NCI-H524 (cell line): Measurements from ENCODE around the gene UBXN1.
"Not testable (repeated sequence)": the region's sequence is repeated elsewhere in the genome, so short reads cannot be mapped to it uniquely, and the experiment has no call there.

Experiments used
- DNase-seq, 2 experiments: peaks; one replicate each; lab custom pipeline; 2025; lab: John Stamatoyannopoulos, UW

The UBXN1 gene

DNA sequence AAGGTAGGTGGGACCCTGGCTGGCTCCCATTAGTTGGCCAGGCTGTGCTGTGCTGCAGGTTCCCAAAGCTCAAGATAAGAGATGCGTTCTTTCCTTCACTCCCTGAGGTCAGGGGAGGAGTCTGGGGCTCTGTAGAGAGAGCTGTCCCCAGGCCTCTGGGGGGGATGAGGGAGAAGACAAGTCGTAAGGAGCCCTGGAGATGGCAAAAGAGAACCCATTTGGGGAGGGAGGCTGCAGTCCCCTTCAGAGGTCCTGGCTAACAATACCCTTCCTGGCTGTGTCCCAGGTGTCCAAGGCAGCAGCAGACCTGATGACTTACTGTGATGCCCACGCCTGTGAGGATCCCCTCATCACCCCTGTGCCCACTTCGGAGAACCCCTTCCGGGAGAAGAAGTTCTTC, 29.5 kb upstream of the UBXN1 start:
- no peak for DNase-seq

DNA sequence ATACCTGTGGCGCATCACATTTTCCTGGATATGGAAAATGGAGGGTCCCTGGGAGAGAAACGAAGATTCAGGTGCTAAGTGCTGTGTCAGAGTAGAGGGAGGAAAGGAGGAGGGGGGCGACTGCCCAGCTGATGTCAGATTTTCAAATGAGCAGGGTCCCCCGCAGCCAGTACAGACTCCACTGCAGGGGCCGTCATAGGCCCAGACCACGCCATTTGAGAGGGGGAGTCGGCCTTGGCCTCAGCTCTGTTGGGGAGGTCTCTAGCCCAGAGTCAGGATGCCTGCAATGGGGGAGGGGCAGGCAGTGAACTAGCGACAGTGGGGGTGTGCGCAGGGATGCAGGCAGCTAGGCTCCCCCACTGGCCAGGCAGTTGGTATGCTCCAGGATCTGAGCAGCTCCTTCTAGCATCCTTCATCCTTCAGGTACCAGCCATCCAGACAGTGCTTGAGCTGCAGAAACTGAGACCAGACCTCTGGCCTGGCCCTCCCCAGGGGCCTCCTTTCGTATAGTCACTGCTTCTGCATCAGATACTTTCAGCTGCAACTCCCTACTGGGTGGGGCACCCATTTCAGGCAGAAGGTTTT, 28.5 kb upstream of the UBXN1 start, which contains the start of the genes BSCL2 and GNG3:
TSS of gene BSCL2 (minus strand) at position 148 of the 585 bp plus-strand sequence. CDS start 229 bp downstream, outside the sequence.
TSS of gene GNG3 (plus strand) at position 400 of the 585 bp plus-strand sequence. CDS start 620 bp downstream, outside the sequence.
- no peak for DNase-seq

DNA sequence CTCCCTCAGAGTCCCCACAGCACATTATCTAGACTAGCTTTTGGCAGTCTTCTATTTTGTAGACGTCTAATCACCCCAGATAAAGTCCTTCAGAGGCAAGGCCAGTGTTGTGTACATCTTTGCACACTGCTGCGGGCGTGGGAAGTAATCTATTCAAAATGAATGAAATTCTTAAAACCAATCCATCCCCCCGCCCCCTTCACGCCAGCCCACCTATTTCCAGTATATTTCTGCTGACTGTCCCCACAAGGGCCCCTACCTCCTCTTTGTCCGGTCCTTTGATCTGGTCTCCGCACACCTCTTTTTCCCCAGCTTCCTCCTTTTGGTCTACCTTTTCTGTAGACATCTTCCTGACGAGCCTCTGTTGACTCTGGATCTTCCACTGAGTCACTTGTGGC, 28.0 kb upstream of the UBXN1 start:
- no peak for DNase-seq

DNA sequence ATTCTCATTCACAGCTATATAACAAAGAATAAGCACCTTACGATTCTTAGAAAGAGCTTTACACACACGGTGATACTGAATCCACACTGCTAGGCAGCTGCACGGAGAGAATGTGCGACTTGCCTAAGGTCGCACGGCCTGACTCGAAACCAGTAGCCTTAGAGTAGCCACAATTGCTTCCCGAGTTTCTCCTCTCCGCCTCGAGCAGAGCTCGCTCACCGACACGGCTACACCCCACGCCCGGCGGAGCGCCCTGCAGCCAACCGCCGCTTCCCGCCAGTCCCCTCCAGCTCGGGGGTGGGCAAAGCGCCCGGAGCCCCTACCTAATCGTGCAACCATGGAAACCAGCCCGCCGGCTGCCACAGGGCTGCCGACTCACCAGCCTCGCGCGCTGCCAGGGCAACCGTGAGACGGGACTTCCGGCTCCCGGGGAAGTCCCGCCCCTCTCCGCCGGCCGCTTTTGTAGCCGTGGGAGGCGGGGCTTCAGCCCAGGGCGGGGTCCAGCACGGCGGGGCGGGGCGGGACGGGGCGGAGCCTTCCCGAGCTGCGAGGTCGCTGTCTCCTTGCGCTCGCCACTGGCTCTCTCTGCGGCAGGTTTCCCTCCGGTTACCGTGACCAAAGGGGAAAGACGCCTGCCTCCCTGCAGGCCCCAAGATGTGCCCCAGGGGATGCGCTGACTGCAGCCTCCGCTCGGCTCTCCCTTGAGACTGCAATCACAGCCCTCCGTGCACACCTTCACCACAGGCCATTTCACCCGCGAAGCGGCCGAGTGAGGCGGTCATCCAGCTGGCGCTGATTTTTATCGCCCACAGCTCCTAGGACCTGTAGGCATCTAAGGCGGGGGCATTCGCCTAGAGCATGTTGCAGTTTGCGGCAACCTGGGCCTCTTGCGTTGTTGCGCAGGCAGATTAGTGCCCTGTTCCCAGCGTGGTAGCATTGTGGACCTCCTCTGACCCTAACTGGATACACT, 27.3 kb upstream of the UBXN1 start:
- peak; percentile 89 to 95 for DNase-seq

DNA sequence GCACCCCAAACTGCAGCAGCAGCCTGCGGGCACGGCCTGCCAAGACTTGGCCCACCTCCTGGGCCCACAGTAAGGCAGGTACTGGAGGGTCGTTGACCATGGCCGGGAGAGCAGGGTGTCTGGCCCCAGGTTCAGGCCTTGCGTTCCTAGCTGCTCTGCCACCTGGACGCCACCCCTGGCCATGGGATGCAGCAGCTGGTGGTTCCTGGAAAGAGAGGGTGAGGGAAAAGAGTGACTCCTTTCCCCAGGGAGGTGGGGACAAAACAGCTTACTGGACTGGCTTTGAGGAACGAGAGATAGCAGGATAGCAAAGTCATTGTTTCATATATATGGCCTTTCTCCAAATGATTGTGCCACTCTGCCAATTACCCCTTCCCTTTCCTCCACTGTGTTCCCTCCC, 26.5 kb upstream of the UBXN1 start:
- DNase-seq = peak in 1 of 2 experiments; percentile 42

DNA sequence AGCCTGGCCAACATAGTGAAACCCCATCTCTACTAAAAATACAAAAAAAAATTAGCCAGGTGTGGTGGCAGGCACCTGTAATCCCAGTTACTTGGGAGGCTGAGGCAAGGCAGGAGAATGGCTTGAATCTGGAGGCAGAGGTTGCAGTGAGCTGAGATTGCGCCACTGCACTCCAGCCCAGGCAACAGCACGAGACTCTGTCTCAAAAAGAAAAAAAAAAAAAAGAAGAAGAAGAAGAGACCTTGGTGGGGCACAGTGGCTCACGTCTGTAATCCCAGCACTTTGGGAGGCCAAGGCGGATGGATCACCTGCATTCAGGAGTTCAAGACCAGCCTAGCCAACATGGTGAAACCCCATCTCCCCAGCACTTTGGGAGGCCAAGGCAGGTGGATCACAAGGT, 25.0 kb upstream of the UBXN1 start:
- not testable (repeated sequence) for DNase-seq

DNA sequence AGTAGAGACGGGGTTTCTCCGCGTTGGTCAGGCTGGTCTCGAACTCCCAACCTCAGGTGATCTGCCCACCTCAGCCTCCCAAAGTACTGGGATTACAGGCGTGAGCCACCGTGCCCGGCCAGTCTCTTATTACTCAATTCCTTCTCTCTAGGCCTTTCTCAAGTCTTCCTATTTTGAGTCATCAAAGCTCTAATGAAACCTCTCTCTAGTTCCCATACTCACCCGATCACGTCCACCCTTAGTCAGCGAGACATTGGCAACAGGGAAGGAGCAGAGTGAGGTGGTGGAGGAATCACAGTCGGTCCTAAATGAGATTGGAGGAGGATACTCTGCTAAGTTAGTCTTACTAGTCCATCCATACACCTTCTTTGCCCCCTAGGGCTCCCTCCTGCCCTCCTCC, 23.4 kb upstream of the UBXN1 start:
- no peak for DNase-seq

DNA sequence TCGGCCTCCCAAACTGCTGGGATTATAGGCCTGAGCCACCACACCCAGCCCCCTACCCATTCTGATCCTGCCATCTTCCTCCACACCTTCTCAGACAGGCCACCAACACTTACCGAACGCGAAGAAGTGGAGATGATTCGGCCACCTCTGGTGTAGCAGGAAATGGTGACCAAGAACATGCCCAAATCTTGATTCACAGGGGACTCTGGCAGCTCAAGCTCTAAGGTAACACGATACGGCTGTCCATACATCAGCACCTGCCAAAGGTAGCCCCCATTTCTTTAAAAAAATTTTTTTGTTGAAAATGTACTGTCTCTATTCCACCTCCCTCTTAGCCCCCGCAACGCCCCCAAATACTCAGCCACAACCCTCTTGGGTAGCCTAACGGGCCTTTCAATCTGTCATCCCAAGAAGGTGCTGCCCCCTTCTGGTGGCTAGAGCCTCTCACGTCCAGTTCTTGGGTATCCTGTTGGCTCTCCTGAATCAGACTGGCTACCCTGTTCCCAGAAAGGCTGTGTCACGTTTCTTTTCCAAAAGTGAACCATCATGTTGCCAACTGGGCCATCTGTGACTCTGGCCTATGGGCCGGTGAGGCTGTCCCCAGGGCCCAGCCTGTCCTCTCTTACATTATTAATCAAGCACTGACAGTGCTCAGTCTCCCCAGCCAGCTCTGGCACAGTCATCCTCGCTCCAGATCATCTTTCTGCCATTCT, 15.7 kb upstream of the UBXN1 start:
- DNase-seq = peak; percentile 55 to 67

DNA sequence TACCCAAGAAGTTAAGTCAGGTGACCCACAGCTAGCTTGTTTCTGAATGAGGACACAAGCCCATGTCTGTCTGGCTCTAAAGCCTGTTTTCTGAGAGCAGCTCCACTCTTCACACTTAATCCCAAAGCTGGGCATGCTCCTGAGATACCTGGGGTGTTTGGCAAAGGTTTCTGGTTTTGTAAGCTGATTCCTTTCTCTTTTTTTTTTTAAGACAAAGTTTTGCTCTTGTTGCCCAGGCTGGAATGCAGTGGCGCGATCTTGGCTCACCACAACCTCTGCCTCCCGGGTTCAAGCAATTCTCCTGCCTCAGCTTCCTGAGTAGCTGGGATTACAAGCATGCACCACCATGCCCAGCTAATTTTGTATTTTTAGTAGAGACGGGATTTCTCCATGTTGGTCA, 14.8 kb upstream of the UBXN1 start:
- DNase-seq = not testable (repeated sequence)

DNA sequence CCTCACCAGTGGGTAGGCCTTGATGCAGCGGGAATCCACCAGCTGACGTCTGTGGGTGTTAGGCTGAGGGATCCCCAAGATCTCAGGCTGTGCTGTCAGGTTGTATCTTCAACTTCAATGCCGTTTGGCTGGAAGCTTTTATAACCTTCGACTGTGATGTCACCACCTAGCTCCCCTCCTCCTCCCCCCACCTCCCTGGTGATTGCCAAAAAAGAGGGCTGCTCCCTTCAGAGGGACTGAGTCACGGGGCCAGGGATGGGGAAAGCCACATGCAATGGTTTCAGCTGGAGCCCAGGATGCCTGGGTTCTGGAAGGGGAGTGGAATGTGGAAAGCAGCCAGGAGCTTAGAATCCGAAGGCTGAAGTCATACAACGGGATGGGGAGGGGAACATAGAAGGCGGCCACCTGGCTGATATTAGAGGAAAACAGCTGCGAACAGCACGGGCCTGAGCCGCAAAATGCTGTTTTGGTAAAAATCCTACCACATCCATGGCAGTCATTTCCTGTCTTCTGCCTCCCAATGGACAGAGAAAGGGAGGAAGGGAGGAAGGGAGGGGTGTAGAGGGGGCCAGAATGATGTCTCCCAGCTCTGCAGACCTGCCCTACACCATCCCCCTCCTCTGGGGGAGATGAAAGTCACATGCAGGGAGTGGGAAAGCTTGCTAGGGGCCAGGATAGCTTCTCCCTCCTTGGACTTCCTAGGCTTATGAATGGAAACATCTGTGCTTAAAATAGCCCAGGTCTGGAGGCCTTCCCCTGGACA, 10.7 kb upstream of the UBXN1 start, which contains the start of gene LRRN4CL:
TSS of gene LRRN4CL (minus strand) at position 110 of the 763 bp plus-strand sequence. CDS start 1,022 bp downstream, outside the sequence.
- DNase-seq = no peak

DNA sequence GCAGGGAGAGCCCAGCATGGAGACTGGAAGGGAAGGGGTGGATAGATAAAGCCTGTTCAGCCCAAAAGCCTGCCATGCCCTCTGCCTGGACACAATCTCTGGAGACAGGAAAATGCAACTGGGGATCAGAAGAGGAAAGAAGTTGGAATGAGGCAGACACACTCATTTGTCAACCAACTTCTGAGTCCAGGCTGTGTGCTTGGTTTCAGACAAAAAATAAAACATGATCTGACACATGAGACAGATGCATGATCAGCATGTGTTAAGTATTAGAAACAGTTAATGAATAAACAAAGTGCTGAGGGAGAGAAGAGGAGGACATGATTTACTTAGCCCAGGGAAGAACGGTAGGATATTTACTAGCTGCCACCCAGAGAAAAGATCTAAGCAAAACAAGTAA, 9.6 kb upstream of the UBXN1 start:
- no peak for DNase-seq

DNA sequence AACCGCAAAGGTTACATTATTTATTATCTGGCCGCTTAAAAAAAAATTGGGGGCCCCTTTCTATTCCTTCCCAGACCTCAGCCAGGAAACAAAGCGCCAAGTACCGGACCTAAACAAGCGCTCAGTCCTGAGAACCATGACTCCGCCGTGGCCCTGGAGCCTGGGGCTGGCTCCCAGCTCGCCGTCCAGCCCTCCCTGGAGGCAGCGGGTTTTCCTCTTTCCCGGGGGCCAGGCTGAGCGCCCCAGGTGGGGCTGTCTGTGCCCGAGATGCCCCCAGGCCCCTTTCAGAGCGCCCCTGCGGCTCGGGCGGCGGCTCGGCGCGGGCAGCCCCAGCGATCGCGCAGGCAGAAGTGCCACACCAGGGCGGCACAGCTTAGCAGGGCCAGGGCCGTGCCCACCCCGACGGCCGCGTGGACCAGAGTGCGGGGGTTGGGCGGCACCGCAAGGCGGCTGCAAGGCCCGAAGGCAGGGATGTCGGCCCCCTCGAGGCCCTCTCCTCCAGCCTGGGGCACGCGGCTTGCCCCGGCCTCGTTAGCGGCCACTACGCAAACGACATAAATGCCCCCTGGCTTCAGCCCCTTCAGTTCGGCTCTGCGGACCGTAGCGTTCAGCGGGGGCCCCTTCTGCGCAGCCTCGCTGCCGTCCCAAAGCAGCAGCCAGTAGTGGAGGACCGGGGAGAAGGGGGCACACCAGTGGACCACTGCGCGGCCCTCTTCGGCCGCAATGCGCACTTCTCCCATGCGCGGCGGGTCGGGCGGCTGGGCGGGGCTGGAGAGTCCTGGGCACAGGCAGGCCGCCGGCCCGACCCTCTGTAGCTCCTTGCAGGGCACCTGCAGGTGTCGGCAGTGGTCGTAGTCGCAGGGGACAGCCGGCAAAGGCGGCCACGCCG, 8.9 kb upstream of the UBXN1 start:
- no peak for DNase-seq

DNA sequence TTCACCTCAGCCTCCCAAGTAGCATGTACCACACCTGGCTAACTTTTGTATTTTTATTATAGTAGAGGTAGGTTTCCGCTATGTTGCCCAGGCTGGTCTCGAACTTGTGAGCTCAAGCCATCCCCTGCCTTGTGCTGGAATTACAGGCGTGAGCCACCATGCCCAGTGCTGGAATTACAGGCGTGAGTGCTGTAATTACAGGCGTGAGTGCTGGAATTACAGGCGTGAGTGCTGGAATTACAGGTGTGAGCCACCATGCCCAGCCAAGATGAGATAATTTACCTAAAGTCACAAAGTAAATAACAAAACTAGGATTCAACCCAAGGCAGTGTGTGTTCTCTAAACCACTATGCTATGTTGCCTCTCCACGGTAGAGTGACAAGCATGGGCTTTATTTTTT, 3.6 kb upstream of the UBXN1 start:
- no peak for DNase-seq

DNA sequence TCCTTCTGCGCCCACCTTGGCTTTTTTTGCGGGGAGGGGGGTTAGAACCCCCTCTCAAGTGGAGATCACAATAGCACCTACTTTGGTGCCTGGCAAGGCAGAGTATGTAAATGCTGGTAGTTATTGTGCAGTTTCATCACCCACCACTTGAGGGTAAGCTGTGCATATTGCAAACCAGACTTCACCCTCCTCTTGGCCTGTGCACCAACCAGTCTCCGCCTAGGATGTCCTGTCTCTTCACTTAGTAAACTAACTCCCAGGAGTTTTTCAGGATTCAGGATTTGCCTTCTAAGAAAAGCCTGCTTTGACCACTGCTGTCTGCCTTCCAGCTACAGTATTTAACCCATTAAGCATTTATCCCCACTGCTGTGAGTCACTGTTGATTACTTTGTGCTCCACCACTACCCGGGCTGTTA, 2.0 kb upstream of the UBXN1 start:
- DNase-seq = peak; percentile 42 to 67

DNA sequence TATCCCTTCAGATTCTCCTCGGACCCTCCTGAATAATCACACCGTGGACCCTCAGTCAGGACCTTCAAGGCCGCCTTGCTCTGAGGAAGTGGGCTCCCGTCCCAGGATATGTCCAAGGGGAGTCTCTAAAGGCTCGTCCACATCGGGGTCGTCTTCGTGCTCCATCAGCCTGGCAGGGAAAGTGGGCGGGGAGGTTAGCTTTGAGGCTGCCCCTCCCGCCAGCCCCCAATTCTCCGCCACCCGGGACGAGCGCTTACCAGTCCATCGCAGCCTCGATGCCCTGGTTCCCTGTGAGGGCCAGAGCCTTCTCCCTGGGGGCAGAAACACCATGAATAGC, 472 bp downstream of the UBXN1 start:
- no peak for DNase-seq

DNA sequence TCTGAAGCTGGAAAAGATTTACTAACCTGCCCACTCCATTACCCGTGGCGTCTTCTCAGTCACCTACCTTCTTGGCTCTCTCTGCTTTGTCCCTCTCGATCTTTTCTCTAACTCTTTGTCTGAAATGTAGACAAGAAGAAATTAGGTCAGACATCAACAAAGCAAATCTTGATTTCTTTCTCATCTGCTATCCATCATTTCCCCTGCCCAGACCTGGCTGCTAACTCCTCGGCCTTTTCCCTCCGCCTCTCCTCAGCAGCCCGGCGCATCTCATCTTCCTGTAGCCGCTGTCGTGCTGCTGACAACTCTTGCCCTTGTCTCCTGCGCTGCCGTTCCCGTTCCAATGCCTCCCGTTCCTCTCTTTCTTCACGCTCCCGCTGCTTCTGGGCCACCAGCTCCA, 1.2 kb downstream of the UBXN1 start:
- DNase-seq = no peak

DNA sequence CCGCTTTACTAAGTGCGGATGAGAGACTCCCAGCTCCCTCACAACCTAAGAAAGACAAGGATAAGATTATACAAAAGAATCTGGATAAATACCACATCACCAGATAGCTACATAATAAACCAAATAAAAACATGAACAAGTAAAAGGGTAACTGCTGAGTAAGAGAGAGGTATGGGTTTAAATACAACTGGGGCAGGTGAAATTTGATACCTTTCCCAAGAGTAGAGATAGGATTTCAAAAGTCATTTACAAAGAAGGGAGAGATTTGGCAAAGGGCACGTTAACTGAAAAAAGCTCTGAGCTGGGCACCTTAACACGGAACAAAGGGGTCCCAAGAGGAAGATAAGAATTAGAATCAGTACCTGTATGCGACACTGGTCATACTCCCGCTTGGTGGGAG, 1.7 kb downstream of the UBXN1 start:
- DNase-seq = no peak

DNA sequence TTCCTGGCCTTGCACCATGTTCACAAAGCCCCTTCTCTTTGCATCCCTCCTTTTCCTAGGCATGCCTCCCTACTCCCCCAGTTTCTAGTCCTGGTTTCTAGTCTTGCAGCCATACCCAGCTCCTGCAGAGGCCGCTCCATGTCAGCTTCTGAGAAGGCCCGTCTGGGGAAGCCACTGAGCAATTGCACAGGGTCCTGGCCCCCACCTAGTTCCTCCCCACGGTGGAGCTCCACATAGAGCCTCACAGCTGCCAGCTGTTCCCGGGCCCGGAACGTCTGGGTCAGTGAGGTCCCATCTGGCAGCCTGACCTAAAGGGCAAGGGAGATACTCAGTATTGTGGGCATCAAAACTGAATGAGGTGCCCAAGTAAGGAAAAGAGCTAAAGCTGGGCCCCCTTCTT, 2.2 kb downstream of the UBXN1 start:
- no peak for DNase-seq

DNA sequence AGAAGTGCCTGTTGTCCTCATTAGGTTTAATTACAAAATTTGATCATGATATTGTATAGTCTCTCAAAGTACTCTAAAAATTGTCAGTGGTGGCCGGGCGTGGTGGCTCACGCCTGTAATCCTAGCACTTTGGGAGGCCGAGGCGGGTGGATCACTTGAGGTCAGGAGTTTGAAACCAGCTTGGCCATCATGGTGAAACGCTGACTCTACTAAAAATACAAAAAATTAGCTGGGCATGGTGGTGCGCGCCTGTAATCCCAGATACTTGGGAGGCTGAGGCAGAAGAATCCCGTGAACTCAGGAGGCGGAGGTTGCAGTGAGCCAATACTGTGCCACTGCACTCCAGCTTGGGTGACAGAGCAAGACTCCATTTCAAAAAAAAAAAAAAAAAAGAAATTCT, 3.5 kb downstream of the UBXN1 start:
- not testable (repeated sequence) for DNase-seq

DNA sequence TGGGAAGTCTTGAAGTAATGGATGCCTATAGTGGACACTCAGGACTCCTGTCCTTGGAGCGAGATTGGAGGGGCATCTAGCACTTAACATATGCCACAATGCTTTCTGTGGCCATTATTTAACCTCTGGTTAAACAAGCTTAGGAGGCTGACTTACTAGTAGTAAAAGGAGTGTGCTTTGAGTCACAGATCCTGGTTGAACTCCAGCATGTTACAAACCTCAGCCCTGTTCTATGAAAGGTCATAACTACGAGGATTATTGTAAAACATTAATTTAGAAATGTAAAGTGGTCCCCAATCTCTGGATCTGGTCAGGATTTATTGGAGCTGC, 5.7 kb downstream of the UBXN1 start:
- no peak for DNase-seq
